Aorta (tissue), 5 donors: ENCODE results near the gene TAF10. TPM values are rescaled to one million over a fixed set of nuclear protein-coding genes. Genes with fewer than 3 reads are reported as not detected.

Experiments
- ATAC-seq: fragments of 200-7000 bp; cut with Tn5 transposase; one replicate; pipeline ENCODE4 v1.9.1; 2022; ENCODE audit warnings: moderate library complexity; ENCODE audit not compliant: low FRiP score
- DNase-seq, 2 donors: peaks; one replicate each; pipeline ENCODE4 v3.0.0-alpha.2; 2020
- H3K27ac ChIP-seq, 2 donors: one replicate each; pipeline ENCODE4 v1.5.1; 2013; ENCODE audit warnings: low read length in 2 of 2, mild to moderate bottlenecking in 2 of 2, moderate library complexity in 2 of 2, control low read depth in 1 of 2, inconsistent platforms in 1 of 2, low read depth in 1 of 2
- H3K27me3 ChIP-seq, 2 donors: one replicate each; pipeline ENCODE4 v1.6.1; 2013; ENCODE audit warnings: control low read depth in 1 of 2, low read length in 1 of 2, mild to moderate bottlenecking in 1 of 2, moderate library complexity in 1 of 2; ENCODE audit not compliant: insufficient read depth in 2 of 2, control insufficient read depth in 1 of 2
- H3K36me3 ChIP-seq, 2 donors: one replicate each; pipeline ENCODE4 v1.6.1; 2013; ENCODE audit warnings: control low read depth in 1 of 2, low read length in 1 of 2, mild to moderate bottlenecking in 1 of 2; ENCODE audit not compliant: insufficient read depth in 2 of 2, control insufficient read depth in 1 of 2
- H3K4me1 ChIP-seq, 2 donors: one replicate each; pipeline ENCODE4 v1.6.1; 2013; ENCODE audit warnings: low read length in 2 of 2, control low read depth in 1 of 2, mild to moderate bottlenecking in 1 of 2, moderate library complexity in 1 of 2; ENCODE audit not compliant: insufficient read depth in 2 of 2, control insufficient read depth in 1 of 2
- H3K4me3 ChIP-seq, 2 donors: one replicate each; pipeline ENCODE4 v1.5.1; 2013; ENCODE audit warnings: low read length in 2 of 2, control low read depth in 1 of 2, mild to moderate bottlenecking in 1 of 2
- H3K9me3 ChIP-seq: one replicate; pipeline ENCODE4 v1.6.1; 2013; ENCODE audit warnings: mild to moderate bottlenecking, low read length; ENCODE audit not compliant: control insufficient read depth
- WGBS, 2 donors: extraction: QIAGEN DNeasy Blood & Tissue Kit; methylation state at CpG; one replicate each; pipeline ENCODE4 v1.1.7; 2013; 5-methylcytosine and 5-hydroxymethylcytosine counted together
- intact Hi-C, 2 donors: fragments of 100-400 bp; cut with DNase I; formaldehyde crosslinking; loops; one replicate each; pipeline versions ENCODE4 v1.14.2 to v1.15.0; 2022
- polyA plus RNA-seq, 2 donors: library from polyadenylated mRNA; stranded (reverse); fragments of 200-250 nt; gene quantifications; one replicate each; pipeline ENCODE4 v1.2.3, GENCODE V29; 2013
- total RNA-seq, 2 donors: library from RNA; stranded (reverse); fragmentation: NEBNext Ultra II Directional; extraction: Animal tissue kit (Norgen Biotek cat#: 25700); gene quantifications; one replicate each; pipeline ENCODE4 v1.2.1, GENCODE V29; 2021
- donor health status: healthy with polysubstance abuse.
- donor health status: Bipolar disorder and iron deficiency.
- donor health status: DM: no; HTN: no; CAD: no.
- donor health status: DM: no; HTN: no; CAD: no.
- donor health status: DM: yes; HTN: yes; CAD: no.

TAF10 gene
- total and polyA plus RNA-seq, 4 donors: 55.0 to 119 (median 93.5) TPM

DNA sequence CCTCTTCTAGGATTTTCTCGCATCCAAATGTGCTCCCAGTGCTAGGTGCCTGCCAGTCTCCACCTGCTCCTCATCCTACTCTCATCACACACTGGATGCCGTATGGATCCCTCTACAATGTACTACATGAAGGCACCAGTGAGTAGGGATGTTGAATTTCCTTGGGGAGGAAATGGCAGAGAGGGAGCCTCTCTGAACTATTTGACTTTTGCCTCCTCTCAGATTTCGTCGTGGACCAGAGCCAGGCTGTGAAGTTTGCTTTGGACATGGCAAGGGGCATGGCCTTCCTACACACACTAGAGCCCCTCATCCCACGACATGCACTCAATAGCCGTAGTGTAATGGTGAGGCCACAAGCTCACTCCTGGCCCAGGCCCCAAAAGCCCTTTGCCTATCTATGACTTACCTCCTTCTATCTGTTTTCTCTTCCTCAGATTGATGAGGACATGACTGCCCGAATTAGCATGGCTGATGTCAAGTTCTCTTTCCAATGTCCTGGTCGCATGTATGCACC is 2.5 kb downstream of the TAF10 start:
- intact Hi-C loops: loop anchor here in 1 of 2 donors (5.0 kb wide), 1 partner anchor 48 kb away; the partner anchor contains the start of gene DCHS1
- Histone ChIP-seq H3K4me3 (no peak overlapping the region), H3K27me3 (no peaks in the 10 kb centered on the region), H3K4me1 (peaks cover 7 to 12% of the 10 kb centered on the region in 2 donors), H3K9me3 (no peaks in the 10 kb centered on the region), H3K36me3 (peaks cover 3 to 21% of the 10 kb centered on the region in 2 donors), H3K27ac (peak overlapping the region in 1 of 2 donors; percentile 88)
- 44 to 52% methylated on average over 8 of the region's 8 CpGs for WGBS, 2 donors
- ATAC-seq (no peak), DNase-seq (peak in 1 of 2 donors; percentile 27)

DNA sequence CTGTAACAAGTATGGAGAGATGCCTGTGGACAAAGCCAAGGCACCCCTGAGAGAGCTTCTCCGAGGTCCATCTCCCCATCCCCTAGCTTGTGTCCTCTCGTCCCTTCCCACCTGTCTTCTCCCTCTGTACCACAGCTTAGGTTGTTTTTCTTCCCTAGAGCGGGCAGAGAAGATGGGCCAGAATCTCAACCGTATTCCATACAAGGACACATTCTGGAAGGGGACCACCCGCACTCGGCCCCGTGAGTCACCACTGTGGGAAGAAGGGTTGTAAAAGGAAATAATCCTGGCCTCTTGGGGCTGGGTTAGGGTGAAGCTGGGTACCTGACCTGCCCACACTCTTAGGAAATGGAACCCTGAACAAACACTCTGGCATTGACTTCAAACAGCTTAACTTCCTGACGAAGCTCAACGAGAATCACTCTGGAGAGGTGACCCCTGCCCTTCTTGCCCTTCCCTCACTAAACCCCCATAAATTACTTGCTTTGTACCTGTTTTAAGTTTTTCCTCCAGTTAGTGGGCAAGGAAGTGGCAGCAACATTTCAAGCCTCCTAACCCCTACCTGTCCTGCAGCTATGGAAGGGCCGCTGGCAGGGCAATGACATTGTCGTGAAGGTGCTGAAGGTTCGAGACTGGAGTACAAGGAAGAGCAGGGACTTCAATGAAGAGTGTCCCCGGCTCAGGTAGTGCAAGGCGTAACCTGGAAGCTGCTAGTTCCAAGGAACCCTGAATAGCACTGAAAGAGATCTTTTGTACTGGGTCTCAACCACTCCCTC is 3.1 kb downstream of the TAF10 start:
- intact Hi-C loops: loop anchor here in 1 of 2 donors (5.0 kb wide), 1 partner anchor 48 kb away; the partner anchor contains the start of gene DCHS1
- Histone ChIP-seq H3K27me3 (no peaks in the 10 kb centered on the region), H3K36me3 (peaks cover 3 to 21% of the 10 kb centered on the region in 2 donors), H3K27ac (peak overlapping the region; percentile 88 to 91), H3K9me3 (no peaks in the 10 kb centered on the region), H3K4me3 (no peak overlapping the region), H3K4me1 (peaks cover 7 to 12% of the 10 kb centered on the region in 2 donors)
- WGBS, 2 donors: 47 to 48% methylated on average over 14 of the region's 14 CpGs
- ATAC-seq (no peak), DNase-seq (peak; percentile 61 to 88)

DNA sequence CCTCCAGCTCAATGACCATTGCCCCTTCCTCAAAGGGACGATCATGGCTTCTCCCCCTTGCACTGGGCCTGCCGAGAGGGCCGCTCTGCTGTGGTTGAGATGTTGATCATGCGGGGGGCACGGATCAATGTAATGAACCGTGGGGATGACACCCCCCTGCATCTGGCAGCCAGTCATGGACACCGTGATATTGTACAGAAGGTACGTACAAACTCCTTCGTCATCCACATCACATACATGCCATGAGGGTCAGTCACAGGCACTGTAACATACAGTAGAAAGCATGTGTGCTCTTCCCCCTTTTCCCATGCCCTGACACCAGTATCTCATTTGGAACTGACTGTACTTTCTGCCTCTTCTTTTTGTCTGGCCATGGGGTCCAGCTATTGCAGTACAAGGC is 4.0 kb downstream of the TAF10 start:
- Histone ChIP-seq H3K9me3 (no peaks in the 10 kb centered on the region), H3K4me1 (peaks cover 7 to 12% of the 10 kb centered on the region in 2 donors), H3K4me3 (no peak overlapping the region), H3K27ac (peak overlapping the region; percentile 88 to 91), H3K36me3 (peaks cover 3 to 21% of the 10 kb centered on the region in 2 donors), H3K27me3 (no peaks in the 10 kb centered on the region)
- ATAC-seq: no peak
- no peak for DNase-seq
- 80 to 81% methylated on average over 9 of the region's 9 CpGs for WGBS, 2 donors
- intact Hi-C loops: loop anchor here in 1 of 2 donors (5.0 kb wide), 1 partner anchor 49 kb away; the partner anchor contains the start of gene DCHS1

GRCh38 chr11:6607190-6607795 is 4.7 kb downstream of the TAF10 start:
- Histone ChIP-seq H3K4me1 (peaks cover 7 to 12% of the 10 kb centered on the region in 2 donors), H3K27me3 (no peaks in the 10 kb centered on the region), H3K27ac (peak overlapping the region; percentile 88 to 91), H3K9me3 (no peaks in the 10 kb centered on the region), H3K36me3 (peaks cover 3 to 21% of the 10 kb centered on the region in 2 donors), H3K4me3 (no peak overlapping the region)
- ATAC-seq: no peak
- intact Hi-C loops: loop anchor here in 1 of 2 donors (5.0 kb wide), 1 partner anchor 50 kb away; the partner anchor contains the start of gene DCHS1
- DNase-seq: no peak

DNA sequence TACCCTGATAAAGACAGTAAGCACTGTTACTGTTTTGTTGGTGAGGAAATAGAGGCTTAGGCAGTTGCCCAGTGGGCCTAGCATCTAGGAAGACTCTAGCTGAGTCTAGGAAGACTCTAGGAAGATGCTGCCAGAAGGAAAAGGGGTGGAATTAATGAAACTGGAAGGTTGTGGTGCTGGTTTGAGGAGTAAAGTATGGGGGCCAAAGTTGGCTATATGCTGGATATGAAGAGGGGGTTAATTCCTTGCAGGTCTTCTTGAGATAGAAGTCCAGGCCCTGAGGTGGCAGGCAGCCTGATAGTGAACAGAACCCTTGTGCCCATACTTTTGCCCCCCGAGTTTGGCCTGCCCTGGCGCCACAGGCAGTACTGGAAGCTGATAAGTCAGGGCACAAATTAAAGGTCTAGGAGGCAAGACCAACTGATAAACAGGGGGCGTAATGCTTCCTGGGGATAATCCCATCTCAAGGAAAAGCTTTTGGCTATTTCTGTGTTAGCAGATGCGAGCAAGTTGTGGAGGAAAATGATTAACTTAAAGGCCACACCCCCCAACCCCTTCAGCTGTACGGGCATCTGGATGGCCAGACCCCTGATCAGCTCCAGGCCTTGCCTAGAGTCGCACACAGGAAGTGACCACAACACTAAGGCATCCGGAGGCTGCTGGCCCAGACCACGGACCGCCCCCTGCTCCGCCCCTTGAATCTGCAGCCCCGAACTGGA is 5.4 kb downstream of the TAF10 start:
- H3K9me3 ChIP-seq: no peaks in the 10 kb centered on the region
- peaks cover 7 to 12% of the 10 kb centered on the region in 2 donors for H3K4me1 ChIP-seq
- no peaks in the 10 kb centered on the region for H3K27me3 ChIP-seq
- peaks cover 3 to 21% of the 10 kb centered on the region in 2 donors for H3K36me3 ChIP-seq
- ATAC-seq (peak; percentile 89), DNase-seq (peak; percentile 97 to 98)
- H3K27ac ChIP-seq: peak overlapping the region; percentile 95 to 99
- intact Hi-C loops: loop anchor here in 1 of 2 donors (5.0 kb wide), 1 partner anchor 51 kb away; the partner anchor contains the start of gene DCHS1
- peak overlapping the region; percentile 9 to 47 for H3K4me3 ChIP-seq
- 1% methylated on average over 11 of the region's 11 CpGs for WGBS, 2 donors

- intact Hi-C loops: loop anchor here in 1 of 2 donors (5.0 kb wide), 2 partner anchors 53 to 78 kb away; partner anchors contain the start of genes DCHS1 and MRPL17
- Histone ChIP-seq H3K27me3 (no peaks in the 10 kb centered on the region), H3K4me1 (peaks cover 7 to 12% of the 10 kb centered on the region in 2 donors), H3K4me3 (peak overlapping the region; percentile 80 to 92), H3K36me3 (peaks cover 0 to 25% of the 10 kb centered on the region in 2 donors), H3K27ac (peak overlapping the region; percentile 43 to 98), H3K9me3 (no peaks in the 10 kb centered on the region)
- no peak for DNase-seq
- WGBS, 2 donors: 1% methylated on average over 3 of the region's 3 CpGs
- no peak for ATAC-seq
These were observed 7.2 kb downstream of the TAF10 start for GRCh38 chr11:6604790-6605189.

GRCh38 chr11:6604081-6604626 is 7.9 kb downstream of the TAF10 start:
- Histone ChIP-seq H3K4me1 (peaks cover 7 to 12% of the 10 kb centered on the region in 2 donors), H3K4me3 (peak overlapping the region; percentile 80 to 92), H3K36me3 (peaks cover 0 to 21% of the 10 kb centered on the region in 2 donors), H3K9me3 (no peaks in the 10 kb centered on the region), H3K27ac (peak overlapping the region; percentile 98), H3K27me3 (no peaks in the 10 kb centered on the region)
- DNase-seq (peak in 1 of 2 donors; percentile 67), ATAC-seq (peak; percentile 70)
- intact Hi-C loops: loop anchor here in 1 of 2 donors (5.0 kb wide), 1 partner anchor 78 kb away; the partner anchor contains the start of gene MRPL17
- WGBS, 2 donors: 0 to 1% methylated on average over 20 of the region's 20 CpGs
